Neural crest cell (in vitro differentiated cells): ENCODE data around the gene DHX29. TPM values are rescaled to one million over a fixed set of nuclear protein-coding genes. Genes with fewer than 3 reads are reported as not detected.

Source experiments
- total RNA-seq: library from RNA; stranded (reverse); gene quantifications from 2 replicates; pipeline ENCODE4 v1.2.1, GENCODE V29; 2021

The DHX29 gene
- total RNA-seq, 1 donor from 2014 or later: 29.6 TPM

Other genes with a start within 250 kb of the DHX29 start
- gene GZMA, start 205.0 kb downstream of the DHX29 start, total RNA-seq: not detected in 2 replicates
- gene GPX8, start 147.5 kb downstream of the DHX29 start, total RNA-seq: 49.0 TPM in 2 replicates
- gene CDC20B, start 134.5 kb downstream of the DHX29 start, total RNA-seq: not detected in 2 replicates
- gene MCIDAS, start 80.4 kb downstream of the DHX29 start, total RNA-seq: not detected in 2 replicates
- 0.28 TPM in 1 of 2 replicates, not detected in the other for gene CCNO, start 74.1 kb downstream of the DHX29 start, total RNA-seq
- 97.2 and 101 TPM in 2 replicates for gene MTREX, start 295 bp upstream of the DHX29 start, total RNA-seq
- gene PLPP1, start 227.3 kb upstream of the DHX29 start, total RNA-seq: 13.2 and 14.1 TPM in 2 replicates